Left forelimb (tissue), 1 donor: ENCODE measurements around the gene PIK3IP1.

Experiments
- DNase-seq: peaks from one replicate; pipeline ENCODE4 v3.0.0-alpha.2; 2018; ENCODE audit warnings: low spot score

PIK3IP1 gene

GRCh38 chr22:31278626-31279326 is 13.5 kb downstream of the PIK3IP1 start:
- DNase-seq, result no peak

GRCh38 chr22:31278151-31278621 is 14.1 kb downstream of the PIK3IP1 start:
- no peak for DNase-seq

GRCh38 chr22:31277741-31278140 is 14.5 kb downstream of the PIK3IP1 start:
- DNase-seq, result no peak

GRCh38 chr22:31276426-31277167 is 15.7 kb downstream of the PIK3IP1 start:
- no peak for DNase-seq

DNA sequence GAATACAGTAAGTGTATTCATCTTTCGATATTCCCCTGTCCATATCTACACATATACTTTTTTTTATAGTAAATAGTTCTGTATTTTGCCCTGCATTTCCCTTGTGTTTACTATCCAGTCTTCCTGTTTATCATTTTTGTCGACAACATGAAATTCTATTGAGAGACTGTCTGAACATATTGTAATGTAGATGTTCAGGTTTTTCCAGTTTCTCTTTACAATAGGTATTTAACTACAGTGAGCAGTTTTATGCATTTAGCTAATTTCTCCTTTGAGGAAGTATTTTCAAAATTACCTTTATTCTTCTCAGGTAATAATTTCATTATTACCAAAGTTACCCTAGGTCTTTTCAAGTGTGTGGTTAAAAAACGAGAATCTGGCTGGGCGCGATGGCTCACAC is 16.7 kb downstream of the PIK3IP1 start:
- DNase-seq, result no peak

DNA sequence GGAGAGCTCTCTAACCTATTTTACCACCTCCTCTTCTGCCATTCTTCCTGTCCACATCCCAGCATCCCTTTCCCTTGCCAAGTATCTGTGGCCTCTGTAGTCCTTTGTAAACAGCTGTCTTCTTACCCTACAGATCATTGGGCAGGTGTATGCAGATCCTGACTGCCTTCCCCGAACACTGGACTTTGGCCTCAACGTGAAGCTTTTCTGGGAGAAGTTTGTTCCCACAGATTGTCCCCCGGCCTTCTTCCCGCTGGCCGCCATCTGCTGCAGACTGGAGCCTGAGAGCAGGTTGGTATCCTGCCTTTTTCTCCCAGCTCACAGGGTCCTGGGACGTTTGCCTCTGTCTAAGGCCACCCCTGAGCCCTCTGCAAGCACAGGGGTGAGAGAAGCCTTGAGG is 17.3 kb downstream of the PIK3IP1 start:
- no peak for DNase-seq

DNA sequence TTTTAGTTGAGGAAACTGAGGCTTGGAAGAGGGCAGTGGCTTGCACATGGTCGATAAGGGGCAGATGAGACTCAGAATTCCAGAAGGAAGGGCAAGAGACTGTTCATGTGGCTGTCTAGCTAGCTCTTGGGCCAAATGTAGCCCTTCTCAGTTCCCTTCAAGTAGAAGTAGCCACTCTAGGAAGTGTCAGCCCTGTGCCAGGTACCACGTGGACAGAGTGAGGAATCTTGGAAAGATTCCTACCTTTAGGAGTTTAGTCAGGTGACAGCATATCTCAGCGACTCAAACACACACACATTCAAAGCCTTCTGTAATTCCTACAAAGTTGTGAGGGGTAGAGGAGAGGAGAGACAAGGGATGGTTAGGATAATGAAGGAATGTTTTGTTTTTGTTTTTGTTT is 18.3 kb downstream of the PIK3IP1 start:
- no peak for DNase-seq

DNA sequence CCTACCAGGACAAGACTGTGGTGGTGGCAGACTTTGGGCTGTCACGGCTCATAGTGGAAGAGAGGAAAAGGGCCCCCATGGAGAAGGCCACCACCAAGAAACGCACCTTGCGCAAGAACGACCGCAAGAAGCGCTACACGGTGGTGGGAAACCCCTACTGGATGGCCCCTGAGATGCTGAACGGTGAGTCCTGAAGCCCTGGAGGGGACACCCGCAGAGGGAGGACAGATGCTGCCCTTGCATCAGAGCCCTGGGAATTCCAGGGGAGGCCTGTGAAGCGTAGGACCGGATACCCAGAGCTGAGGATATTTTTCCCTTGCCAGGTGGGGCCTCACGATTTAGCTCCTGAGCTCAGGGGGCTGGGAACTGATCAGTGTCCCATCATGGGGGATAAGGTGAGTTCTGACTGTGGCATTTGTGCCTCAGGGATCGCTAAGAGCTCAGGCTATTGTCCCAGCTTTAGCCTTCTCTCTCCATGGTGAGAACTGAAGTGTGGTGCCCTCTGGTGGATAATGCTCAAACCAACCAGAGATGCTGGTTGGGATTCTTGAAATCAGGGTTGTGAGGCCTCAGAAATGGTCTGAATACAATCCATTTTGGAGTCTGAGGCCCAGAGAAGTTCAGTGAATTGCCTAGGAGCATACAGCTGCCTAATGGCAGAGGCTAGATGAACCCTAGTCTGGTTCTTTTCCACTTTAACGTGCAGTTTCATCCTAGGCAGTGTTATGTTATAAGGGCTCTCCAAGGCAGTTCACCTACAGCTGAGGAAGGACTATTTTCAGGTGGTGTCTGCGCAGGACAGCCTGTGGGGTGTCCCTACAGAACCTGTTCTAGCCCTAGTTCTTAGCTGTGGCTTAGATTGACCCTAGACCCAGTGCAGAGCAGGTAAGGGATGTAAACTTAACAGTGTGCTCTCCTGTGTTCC is 19.5 kb downstream of the PIK3IP1 start:
- DNase-seq, result no peak

GRCh38 chr22:31271485-31271884 is 20.8 kb downstream of the PIK3IP1 start:
- DNase-seq, result no peak

DNA sequence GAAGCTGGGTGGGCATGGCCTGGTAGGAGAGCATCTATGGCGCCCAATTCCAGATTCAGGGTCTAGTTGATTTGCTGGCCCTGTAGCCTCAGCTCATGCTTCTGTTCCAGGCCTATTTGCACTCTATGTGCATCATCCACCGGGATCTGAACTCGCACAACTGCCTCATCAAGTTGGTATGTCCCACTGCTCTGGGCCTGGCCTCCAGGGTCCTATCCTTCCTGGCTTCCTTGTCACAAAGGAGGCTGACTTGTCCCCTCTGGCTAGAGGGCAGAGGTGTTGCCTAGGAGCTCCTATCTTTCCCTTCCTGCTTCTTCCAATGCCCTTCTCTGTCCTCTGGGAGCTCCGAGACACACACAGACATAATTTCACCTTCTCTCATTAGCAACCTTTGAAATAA is 21.3 kb downstream of the PIK3IP1 start:
- DNase-seq, result no peak

- no peak for DNase-seq
Observed at GRCh38 chr22:31269892-31270579, 22.3 kb downstream of the PIK3IP1 start.

GRCh38 chr22:31268281-31268680 is 24.0 kb downstream of the PIK3IP1 start:
- no peak for DNase-seq

GRCh38 chr22:31263896-31264640 is 28.2 kb downstream of the PIK3IP1 start:
- no peak for DNase-seq

- no peak for DNase-seq
Observed at GRCh38 chr22:31262312-31263133, 29.8 kb downstream of the PIK3IP1 start.

DNA sequence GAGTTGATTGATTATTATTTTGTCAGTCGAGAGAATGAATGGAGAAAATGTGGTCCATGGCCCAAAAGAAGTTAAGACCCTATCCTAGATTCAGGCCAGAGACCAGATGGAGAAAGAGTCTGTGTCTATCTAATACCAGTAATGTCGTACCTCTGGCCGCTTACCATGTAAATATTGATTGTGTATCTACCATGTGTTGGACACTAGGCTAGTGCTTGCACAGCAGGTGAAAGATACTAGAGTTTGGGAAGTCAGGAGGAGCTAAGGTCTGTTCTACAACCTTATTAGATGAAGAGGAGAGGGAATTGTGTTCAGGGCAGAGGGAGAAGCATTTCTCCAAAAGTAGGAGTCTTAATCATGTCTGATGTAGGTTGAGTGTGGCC is 31.8 kb downstream of the PIK3IP1 start:
- DNase-seq, result no peak

- DNase-seq, result no peak
Observed at GRCh38 chr22:31259798-31260473, 32.4 kb downstream of the PIK3IP1 start.

DNA sequence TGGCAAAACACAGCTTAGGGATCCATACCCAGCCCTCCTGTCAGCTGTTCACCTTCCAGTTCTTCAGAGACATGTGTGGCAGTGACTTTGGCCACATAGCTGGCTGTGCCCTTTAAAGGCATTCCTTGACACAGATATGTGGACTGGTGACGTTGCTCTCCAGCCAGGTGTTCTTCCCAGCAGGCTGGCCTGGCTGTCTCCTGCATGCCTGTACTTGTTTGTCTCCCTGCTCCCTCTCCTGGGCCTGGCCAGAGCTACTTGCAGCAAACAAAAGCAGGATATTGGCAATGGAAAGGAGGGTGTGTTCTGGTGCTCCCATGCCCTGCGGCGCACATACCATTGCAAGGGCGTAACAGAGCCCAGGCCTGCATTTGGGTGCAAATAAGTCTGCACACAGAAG is 38.3 kb downstream of the PIK3IP1 start:
- DNase-seq, result no peak

DNA sequence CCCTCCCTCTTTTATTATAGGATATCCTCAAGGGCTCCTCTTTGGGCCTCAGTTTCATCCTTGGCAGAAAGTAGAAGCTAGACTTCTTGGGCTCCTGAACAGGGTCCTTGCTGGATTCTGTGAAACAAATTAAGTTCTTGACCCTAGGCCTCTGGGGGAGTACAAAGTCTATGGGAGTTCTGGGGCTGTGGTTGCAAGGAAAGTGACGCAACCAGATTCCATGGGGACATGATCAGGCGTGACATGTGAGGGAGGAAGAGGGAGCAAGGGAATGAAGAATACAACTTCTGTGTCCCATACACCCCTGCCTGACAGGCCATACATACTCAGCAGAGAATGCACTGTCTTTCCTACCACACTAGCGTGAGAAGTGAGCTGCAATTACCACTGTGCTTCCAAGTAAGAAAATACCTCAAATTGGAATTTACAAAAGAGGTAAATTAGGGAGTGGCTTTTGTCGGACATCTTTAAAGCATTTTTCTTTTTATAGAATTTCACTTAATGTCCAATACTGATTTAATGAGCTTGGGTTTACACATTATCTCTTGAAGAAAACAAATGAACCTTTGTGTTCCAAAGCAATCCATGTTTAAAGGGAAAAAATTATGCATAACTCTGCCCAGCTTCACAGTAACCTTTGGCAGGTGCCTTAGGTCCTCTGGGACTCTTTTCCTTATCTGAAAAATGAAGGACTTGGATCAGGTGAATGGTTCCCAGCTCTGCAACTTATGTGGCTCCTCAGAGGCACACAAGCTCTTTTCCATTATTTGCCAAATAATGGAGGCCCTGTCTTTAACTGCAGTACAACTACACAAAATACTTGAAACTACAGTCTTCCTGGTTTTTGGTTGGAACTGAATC is 41.3 kb downstream of the PIK3IP1 start:
- DNase-seq, result no peak
